HepG2 (cell line): ENCODE results near the gene MGAT1. TPM values are rescaled to one million over a fixed set of nuclear protein-coding genes. Genes with fewer than 3 reads are reported as not detected.

Source experiments
- BATF2 ChIP-seq: sonication (generic); formaldehyde crosslinking; IDR thresholded peaks from 2 replicates; pipeline ENCODE4 v1.8.0; 2022; ENCODE audit warnings: mild to moderate bottlenecking, missing genetic modification reagents, moderate library complexity
- DMTF1 ChIP-seq: sonication (generic); formaldehyde crosslinking; IDR thresholded peaks from 2 replicates; pipeline ENCODE4 v1.4.0; 2020; ENCODE audit warnings: mild to moderate bottlenecking, missing genetic modification reagents
- EZH2 ChIP-seq: conservative IDR thresholded peaks from 2 replicates; pipeline ENCODE4 v1.6.1; 2012; ENCODE audit warnings: mild to moderate bottlenecking, low read depth, low read length, moderate library complexity
- NPAS2 ChIP-seq: sonication (generic); formaldehyde crosslinking; IDR thresholded peaks from 2 replicates; pipeline ENCODE4 v1.8.0; 2022; ENCODE audit warnings: mild to moderate bottlenecking, missing genetic modification reagents, borderline replicate concordance
- PBX2 ChIP-seq: IDR thresholded peaks from 2 replicates; pipeline ENCODE4 v1.6.1; 2016; ENCODE audit warnings: control low read depth
- PHF21A ChIP-seq: sonication (generic); formaldehyde crosslinking; IDR thresholded peaks from 2 replicates; pipeline ENCODE4 v1.5.0; 2020; ENCODE audit warnings: mild to moderate bottlenecking, missing genetic modification reagents
- PLRG1 ChIP-seq: fragments of 450-650 bp; conservative IDR thresholded peaks from 2 replicates; pipeline ENCODE4 v1.6.1; 2016
- ZBTB39 ChIP-seq: sonication (generic); formaldehyde crosslinking; IDR thresholded peaks from 2 replicates; pipeline ENCODE4 v1.5.0; 2020; ENCODE audit warnings: missing genetic modification reagents
- ZBTB8A ChIP-seq: sonication (generic); formaldehyde crosslinking; IDR thresholded peaks from 2 replicates; pipeline ENCODE4 v1.4.0; 2020; ENCODE audit warnings: mild to moderate bottlenecking, low read depth, missing genetic modification reagents, borderline replicate concordance
- ZMYM2 ChIP-seq: sonication (generic); formaldehyde crosslinking; IDR thresholded peaks from 2 replicates; pipeline ENCODE4 v1.8.0; 2022; ENCODE audit warnings: mild to moderate bottlenecking, missing genetic modification reagents
- ZNF362 ChIP-seq: sonication (generic); formaldehyde crosslinking; IDR thresholded peaks from 2 replicates; pipeline ENCODE4 v1.4.0; 2020; ENCODE audit warnings: missing genetic modification reagents, mild to moderate bottlenecking, borderline replicate concordance
- ZNF891 ChIP-seq: sonication (generic); formaldehyde crosslinking; IDR thresholded peaks from 2 replicates; pipeline ENCODE4 v1.5.0; 2020; ENCODE audit warnings: mild to moderate bottlenecking, missing genetic modification reagents
- ZSCAN22 ChIP-seq: sonication (generic); formaldehyde crosslinking; IDR thresholded peaks from 2 replicates; pipeline ENCODE4 v1.4.0; 2020; ENCODE audit warnings: mild to moderate bottlenecking, missing genetic modification reagents
- polyA plus RNA-seq, 8 experiments: library from polyadenylated mRNA; depleted of rRNA in 3 of 8; stranded (reverse) in 7 of 8; unstranded in 1 of 8; fragments of >200 nt; fragmentation: Illumina TruSeq in 4 of 8; extraction: Trizol in 4 of 8; gene quantifications; 2 replicates each; pipeline versions ENCODE4 v1.2.1 to v1.2.3, GENCODE V29; 2011 to 2016; ENCODE audit warnings: low read depth in 4 of 8, missing spikeins in 1 of 8, mixed read lengths in 1 of 8; ENCODE audit not compliant: insufficient read depth in 1 of 8
- total RNA-seq, 5 experiments: library from RNA; depleted of rRNA; stranded (reverse); fragments of >200 nt; fragmentation: Illumina TruSeq; extraction: Trizol; gene quantifications; 2 replicates each; pipeline ENCODE4 v1.2.3, GENCODE V29; 2016; ENCODE audit warnings: low read depth in 1 of 5

The MGAT1 gene
- total and polyA plus RNA-seq, 2 of the 13 experiments (the other 11 are each of a cell fraction or from before 2014, with no cell fraction given) = 50.1 to 55.3 TPM

GRCh38 chr5:180771839-180772238 lies 30.8 kb downstream of the MGAT1 start (continued):
- TF ChIP-seq PBX2 = no peak
- no peak for TF ChIP-seq ZMYM2 (CRISPR knock-in tag)
- no peak for TF ChIP-seq DMTF1
- no peak for TF ChIP-seq ZSCAN22 (CRISPR knock-in tag)
- TF ChIP-seq ZNF362 (CRISPR knock-in tag) = no peak
- no peak for TF ChIP-seq ZBTB39 (CRISPR knock-in tag)
- TF ChIP-seq BATF2 (CRISPR knock-in tag) = no peak
- TF ChIP-seq ZBTB8A = no peak
- TF ChIP-seq EZH2 = no peak
- TF ChIP-seq NPAS2 (CRISPR knock-in tag) = no peak
- TF ChIP-seq PHF21A (CRISPR knock-in tag) = no peak
- no peak for TF ChIP-seq PLRG1
- TF ChIP-seq ZNF891 = no peak
